Activated T-helper 2 cell treated with anti-CD3 and anti-CD28 coated beads, Interferon-gamma antibody, Interleukin-2, Interleukin-4, amounts not matched to agents 10 μg/mL and 5 μg/mL and 100 μg/mL, durations not matched to agents 14 hours and 24 hours and 36 hours (primary cell): ENCODE measurements around the gene MND1. TPM values are rescaled to one million over a fixed set of nuclear protein-coding genes. Genes with fewer than 3 reads are reported as not detected.

Experiments used
- DNase-seq: peaks from one replicate; pipeline ENCODE4 v3.0.0; 2021; ENCODE audit warnings: low spot score
- H3K27ac Mint-ChIP-seq: one replicate; pipeline ENCODE4 v1.8.0; 2021; ENCODE audit warnings: mixed read lengths
- H3K27me3 Mint-ChIP-seq: one replicate; pipeline ENCODE4 v1.8.0; 2021; ENCODE audit warnings: low read depth, mixed read lengths
- H3K36me3 Mint-ChIP-seq: one replicate; pipeline ENCODE4 v1.8.0; 2021; ENCODE audit warnings: low read depth, mixed read lengths
- H3K4me1 Mint-ChIP-seq: one replicate; pipeline ENCODE4 v1.8.0; 2021; ENCODE audit warnings: low read depth, mixed read lengths
- H3K4me3 Mint-ChIP-seq: one replicate; pipeline ENCODE4 v1.8.0; 2021; ENCODE audit warnings: low read depth, mild to moderate bottlenecking, moderate library complexity, mixed read lengths
- H3K9me3 Mint-ChIP-seq: one replicate; pipeline ENCODE4 v1.8.0; 2021; ENCODE audit warnings: mixed read lengths
- intact Hi-C: fragments of 100-400 bp; cut with micrococcal nuclease; formaldehyde crosslinking; loops from one replicate; pipeline ENCODE4 v1.15.1; 2023
- total RNA-seq: library from RNA; stranded (reverse); gene quantifications from 2 replicates; pipeline ENCODE4 v1.2.3, GENCODE V29; 2022

MND1 gene, protein sequence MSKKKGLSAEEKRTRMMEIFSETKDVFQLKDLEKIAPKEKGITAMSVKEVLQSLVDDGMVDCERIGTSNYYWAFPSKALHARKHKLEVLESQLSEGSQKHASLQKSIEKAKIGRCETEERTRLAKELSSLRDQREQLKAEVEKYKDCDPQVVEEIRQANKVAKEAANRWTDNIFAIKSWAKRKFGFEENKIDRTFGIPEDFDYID
- total RNA-seq: 15.4 and 17.8 TPM in 2 replicates

DNA sequence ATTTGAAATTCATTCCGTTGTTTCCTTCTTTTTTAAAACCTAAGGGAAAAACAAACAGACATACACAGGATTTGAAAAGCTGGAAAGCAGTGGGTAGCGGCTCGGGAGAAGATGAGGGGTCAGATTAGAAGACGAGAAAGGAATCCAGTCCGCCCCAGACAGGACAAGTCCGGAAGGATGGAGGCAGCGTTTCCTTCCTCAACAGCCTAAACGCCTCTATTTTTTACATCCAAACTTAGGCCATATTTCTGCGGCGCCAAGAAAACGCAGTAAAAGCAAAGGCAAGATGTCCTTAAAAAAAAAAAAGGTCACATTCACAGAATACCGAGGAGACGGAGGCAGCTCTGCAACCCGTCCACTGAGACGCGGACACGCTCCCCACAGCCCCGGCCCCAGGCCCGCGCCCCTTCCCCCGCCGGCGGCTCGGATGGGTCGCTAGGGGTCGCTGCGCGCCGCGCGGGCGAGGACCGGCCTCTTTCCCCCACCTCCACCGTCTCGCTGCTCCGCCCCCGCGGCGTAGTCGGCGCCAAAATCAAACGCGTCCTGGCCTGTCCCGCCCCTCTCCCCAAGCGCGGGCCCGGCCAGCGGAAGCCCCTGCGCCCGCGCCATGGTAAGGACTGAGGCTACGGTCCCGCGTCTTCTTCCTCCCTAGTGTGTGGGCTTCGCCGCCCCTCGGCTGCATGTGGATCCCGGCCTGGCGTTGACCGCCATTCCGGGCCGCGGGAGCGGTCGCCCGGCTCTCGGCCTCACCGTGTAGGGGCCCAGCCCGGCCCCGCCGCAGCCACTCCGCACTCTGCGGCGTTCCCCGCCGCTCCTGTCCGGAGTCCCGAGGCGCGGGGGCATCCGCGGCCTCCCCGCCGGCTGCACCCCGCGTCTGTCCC, at the start of gene MND1:
TSS of gene MND1 (plus strand) at position 558 of the 881 bp plus-strand sequence. CDS start at position 608, 50 bp downstream.
- peak within 1 kb of the TSS; percentile 87 for H3K27ac Mint-ChIP-seq
- H3K4me1 Mint-ChIP-seq: peaks cover 40% of the 10 kb centered on the region
- peaks cover 17% of the 10 kb centered on the region for H3K27me3 Mint-ChIP-seq
- peak; percentile 91 for DNase-seq
- no peaks in the 10 kb centered on the region for H3K9me3 Mint-ChIP-seq
- H3K36me3 Mint-ChIP-seq: peaks cover 6% of the 10 kb centered on the region
- intact Hi-C loops: loop anchor here (1.0 to 5.0 kb wide), 8 partner anchors 13 to 408 kb away; partner anchors contain the start of gene TMEM131L
- H3K4me3 Mint-ChIP-seq: peak within 1 kb of the TSS; percentile 93

DNA sequence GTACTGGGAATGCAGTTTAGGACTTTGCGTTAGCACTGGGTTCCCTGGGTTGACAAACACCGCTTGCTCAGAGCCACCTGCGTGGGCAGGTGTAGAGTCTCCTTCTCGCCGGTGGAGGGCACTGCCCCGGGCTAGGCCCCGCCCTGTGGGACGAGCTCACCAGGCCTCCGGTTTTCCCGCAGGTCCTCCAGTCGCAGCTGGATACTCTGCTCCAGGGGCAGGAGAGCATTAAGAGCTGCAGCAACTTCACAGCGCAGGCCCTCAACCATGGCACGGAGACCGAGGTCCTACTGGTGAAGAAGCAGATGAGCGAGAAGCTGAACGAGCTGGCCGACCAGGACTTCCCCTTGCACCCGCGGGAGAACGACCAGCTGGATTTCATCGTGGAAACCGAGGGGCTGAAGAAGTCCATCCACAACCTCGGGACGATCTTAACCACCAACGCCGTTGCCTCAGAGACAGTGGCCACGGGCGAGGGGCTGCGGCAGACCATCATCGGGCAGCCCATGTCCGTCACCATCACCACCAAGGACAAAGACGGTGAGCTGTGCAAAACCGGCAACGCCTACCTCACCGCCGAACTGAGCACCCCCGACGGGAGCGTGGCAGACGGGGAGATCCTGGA, 49.2 kb upstream of the MND1 start:
- intact Hi-C loops: no loop called here
- DNase-seq: no peak
- H3K36me3 Mint-ChIP-seq: no peaks in the 10 kb centered on the region
- H3K27ac Mint-ChIP-seq: no peak overlapping the region
- H3K4me3 Mint-ChIP-seq: no peak overlapping the region
- peaks cover 5% of the 10 kb centered on the region for H3K4me1 Mint-ChIP-seq
- H3K27me3 Mint-ChIP-seq: peaks cover 5% of the 10 kb centered on the region
- peaks cover 4% of the 10 kb centered on the region for H3K9me3 Mint-ChIP-seq

DNA sequence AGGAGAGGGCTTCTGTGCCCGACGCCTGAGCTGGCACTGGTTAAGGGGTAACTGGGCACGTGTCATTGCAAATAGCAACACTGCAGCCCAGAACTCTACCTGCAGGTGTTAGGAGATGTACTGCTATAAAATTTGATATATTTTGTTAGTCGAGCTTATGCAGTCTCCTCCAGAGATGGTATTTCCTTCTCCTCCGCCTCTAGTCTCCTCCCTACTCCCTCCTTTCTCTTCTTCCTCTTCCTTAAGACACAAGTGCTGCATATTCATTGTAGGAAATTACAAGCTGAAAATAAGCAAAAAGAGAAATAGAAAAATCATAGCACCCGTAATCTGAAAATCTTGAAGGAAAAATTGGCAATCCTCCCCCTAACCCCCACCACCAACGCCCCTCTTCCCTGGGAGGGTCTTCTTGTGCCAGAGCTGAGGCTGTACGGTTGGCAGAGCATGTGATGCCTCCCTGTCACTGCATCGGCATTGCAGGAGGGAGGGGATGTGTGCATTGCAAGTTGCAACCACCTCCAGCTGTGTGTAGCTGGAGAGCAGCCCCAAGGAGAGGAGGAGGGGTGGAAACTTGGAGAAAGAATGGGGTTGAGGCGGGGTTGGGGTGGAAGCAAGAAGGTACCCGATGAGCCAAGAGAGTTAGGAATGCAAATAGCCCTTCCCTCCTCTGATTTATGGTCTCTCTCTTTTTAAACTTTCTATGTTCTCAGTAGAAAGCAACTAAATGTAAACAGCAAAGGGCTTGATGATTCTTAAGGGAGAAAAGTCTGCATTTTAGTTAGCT, 48.3 kb upstream of the MND1 start:
- Mint-ChIP-seq H3K27ac (no peak overlapping the region), H3K9me3 (peaks cover 4% of the 10 kb centered on the region), H3K4me1 (peaks cover 5% of the 10 kb centered on the region), H3K27me3 (peaks cover 5% of the 10 kb centered on the region), H3K36me3 (no peaks in the 10 kb centered on the region), H3K4me3 (no peak overlapping the region)
- intact Hi-C loops: no loop called here
- no peak for DNase-seq

DNA sequence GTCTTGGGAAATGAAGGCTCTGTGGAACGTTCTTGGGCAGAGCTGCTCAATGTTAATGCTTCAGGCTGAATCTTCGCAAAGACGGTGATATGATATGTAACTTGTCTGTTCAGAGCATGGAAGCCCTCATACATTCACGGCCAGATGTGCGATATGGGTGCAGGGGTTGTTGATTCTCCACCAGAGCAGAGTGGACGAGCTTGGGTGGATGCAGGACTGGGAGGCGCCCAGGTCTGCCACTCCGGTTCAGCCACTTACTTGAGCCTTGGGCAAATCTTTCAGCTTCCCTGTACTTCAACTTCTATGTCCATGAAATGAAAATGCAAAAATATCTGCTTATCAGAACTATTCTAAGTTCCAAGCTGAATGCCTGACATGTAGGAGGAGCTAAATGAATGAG, 47.4 kb upstream of the MND1 start:
- Mint-ChIP-seq H3K4me1 (peaks cover 5% of the 10 kb centered on the region), H3K36me3 (no peaks in the 10 kb centered on the region), H3K9me3 (peaks cover 4% of the 10 kb centered on the region), H3K27ac (no peak overlapping the region), H3K4me3 (no peak overlapping the region), H3K27me3 (peaks cover 9% of the 10 kb centered on the region)
- DNase-seq: no peak
- intact Hi-C loops: no loop called here

DNA sequence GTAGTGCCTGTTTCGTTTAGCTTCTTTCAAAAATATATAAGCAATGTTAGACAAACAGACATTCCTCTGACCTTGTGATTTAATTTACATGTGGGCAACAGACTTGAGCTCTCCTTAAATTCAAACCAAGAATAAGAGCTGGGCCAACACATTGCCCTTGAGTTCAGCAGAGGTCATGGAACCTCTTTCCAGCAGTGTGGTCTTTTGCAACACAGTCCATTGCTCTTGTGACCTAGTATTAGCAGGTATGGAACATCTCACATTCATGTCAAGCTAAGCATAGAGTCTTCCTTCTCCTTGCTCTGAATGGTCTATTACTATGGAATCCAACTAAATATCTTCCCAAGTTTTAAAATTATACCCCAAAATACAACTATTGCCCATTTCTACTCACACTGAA, 33.7 kb upstream of the MND1 start:
- no peaks in the 10 kb centered on the region for H3K4me1 Mint-ChIP-seq
- intact Hi-C loops: no loop called here
- H3K27ac Mint-ChIP-seq: no peak overlapping the region
- DNase-seq: no peak
- H3K9me3 Mint-ChIP-seq: no peaks in the 10 kb centered on the region
- H3K4me3 Mint-ChIP-seq: no peak overlapping the region
- peaks cover 11% of the 10 kb centered on the region for H3K27me3 Mint-ChIP-seq
- H3K36me3 Mint-ChIP-seq: no peaks in the 10 kb centered on the region

DNA sequence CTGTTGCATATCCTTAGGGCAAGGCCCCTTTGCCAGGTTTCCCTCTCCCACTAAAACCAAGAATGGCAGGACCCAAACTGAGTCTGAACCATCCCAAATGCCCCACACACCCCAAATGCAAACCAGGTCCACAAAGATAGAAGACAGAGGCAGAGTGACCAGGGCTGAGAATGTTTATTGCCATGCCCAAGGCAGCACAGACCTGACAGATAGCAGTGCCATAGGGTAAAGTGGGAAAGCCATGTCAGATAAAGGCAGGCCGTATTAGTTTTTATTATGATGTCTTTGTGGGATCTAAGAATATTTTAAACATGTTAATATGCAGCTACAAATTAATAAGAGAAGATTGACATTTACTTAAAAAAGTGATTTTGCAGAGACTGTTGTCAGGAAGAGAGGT, 29.6 kb upstream of the MND1 start:
- peaks cover 1% of the 10 kb centered on the region for H3K27me3 Mint-ChIP-seq
- intact Hi-C loops: no loop called here

DNA sequence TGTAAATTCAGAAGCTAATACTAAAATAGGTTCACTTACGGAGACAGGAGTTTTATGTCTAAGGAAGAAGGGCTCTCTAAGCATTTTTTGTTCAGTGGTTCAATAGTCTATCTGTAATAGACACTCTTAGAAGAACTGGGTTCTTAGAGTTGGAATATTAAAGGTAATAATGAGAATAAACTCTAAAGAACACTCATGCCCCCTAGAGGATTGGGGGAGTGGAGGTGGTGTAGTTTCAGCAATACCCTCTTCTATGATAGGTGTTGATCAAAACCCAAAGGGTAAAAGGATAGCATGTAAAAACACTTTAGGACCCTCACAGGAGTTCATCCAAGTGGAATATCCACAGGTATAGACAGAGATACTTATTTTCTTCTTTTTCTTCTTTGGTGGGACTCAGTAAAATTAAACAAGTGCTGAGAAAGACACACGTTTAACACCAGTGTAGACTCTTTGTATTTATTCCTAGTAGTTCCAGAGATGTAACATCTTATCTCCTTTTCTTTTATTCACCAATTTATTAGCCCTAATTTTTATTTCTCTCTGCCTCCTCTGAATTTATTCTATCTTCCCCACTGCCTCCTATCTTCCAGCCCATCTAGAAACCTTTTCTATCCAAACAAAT, 25.7 kb upstream of the MND1 start:
- H3K36me3 Mint-ChIP-seq: no peaks in the 10 kb centered on the region
- H3K27me3 Mint-ChIP-seq: peaks cover 9% of the 10 kb centered on the region
- no peak overlapping the region for H3K27ac Mint-ChIP-seq
- H3K9me3 Mint-ChIP-seq: no peaks in the 10 kb centered on the region
- H3K4me1 Mint-ChIP-seq: peaks cover 2% of the 10 kb centered on the region
- DNase-seq: no peak
- intact Hi-C loops: loop anchor here (1.0 kb wide), 1 partner anchor 176 kb away; no protein-coding TSS in a partner anchor
- no peak overlapping the region for H3K4me3 Mint-ChIP-seq

More for the DNA sequence above, 29.6 kb upstream of the MND1 start:
- H3K27ac Mint-ChIP-seq: no peak overlapping the region
- no peak for DNase-seq
- H3K9me3 Mint-ChIP-seq: no peaks in the 10 kb centered on the region
- H3K4me3 Mint-ChIP-seq: no peak overlapping the region
- no peaks in the 10 kb centered on the region for H3K36me3 Mint-ChIP-seq
- H3K4me1 Mint-ChIP-seq: peaks cover under 1% of the 10 kb centered on the region

DNA sequence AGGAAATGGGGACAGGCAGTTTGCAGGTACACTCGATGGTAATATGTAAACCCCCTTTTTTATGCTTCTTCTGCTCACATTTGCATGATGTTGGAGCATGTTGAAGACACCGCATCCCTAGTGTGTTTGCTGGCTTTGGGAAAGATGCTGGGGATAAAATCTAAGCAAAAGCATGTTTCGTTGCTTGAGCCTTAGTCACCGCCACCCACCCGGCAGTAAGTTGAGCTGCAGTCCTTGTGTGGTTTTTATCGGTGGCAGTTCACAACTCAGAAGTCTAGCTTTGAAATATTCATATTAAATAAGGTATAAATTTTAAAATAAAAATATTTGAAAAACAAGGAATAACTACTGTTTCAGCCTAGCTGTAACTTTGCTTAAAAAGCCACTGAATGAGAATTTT, 21.7 kb upstream of the MND1 start:
- Mint-ChIP-seq H3K9me3 (no peaks in the 10 kb centered on the region), H3K4me1 (peaks cover 2% of the 10 kb centered on the region), H3K36me3 (no peaks in the 10 kb centered on the region), H3K4me3 (no peak overlapping the region), H3K27ac (no peak overlapping the region), H3K27me3 (peaks cover 20% of the 10 kb centered on the region)
- no peak for DNase-seq
- intact Hi-C loops: no loop called here

DNA sequence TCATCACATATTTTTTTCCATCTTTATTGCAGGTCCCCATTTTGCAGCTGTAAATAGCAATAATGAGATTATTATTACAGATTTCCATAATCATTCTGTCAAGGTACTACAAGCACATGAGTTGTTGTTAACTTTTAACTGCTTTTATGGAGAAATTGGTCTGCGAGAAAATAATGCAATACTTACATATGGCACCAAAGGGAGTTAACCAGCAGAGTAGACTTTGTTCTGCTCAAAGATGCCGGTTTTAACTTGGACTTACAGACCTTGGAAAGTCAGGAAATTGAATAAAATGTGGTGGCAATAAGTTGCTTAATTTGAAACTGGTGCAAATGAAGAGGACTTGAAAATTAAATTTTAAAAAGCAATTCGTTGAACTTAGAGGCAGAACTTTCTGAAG, 20.4 kb upstream of the MND1 start:
- H3K9me3 Mint-ChIP-seq: no peaks in the 10 kb centered on the region
- H3K27me3 Mint-ChIP-seq: peaks cover 20% of the 10 kb centered on the region
- H3K36me3 Mint-ChIP-seq: no peaks in the 10 kb centered on the region
- H3K27ac Mint-ChIP-seq: no peak overlapping the region
- intact Hi-C loops: no loop called here
- no peak for DNase-seq
- no peak overlapping the region for H3K4me3 Mint-ChIP-seq
- peaks cover 2% of the 10 kb centered on the region for H3K4me1 Mint-ChIP-seq

DNA sequence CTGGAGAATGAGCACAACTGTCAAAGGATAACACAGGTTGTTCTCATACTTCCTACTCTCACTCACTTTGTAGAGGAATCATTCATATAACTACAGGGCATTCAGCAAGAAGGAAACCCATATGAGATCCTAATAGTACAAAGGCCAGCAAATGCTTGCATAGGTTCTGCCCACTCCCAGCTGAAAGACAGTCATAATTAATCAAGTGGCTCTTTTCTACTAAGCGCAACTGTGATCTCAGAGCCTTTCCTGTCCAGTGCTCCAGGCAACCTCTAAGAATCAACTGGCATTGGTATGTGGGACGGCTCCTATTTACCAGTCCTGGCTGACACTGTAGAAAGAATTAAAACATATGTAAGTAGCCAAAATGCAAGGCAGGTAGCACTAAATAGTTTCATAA, 18.9 kb upstream of the MND1 start:
- Mint-ChIP-seq H3K36me3 (no peaks in the 10 kb centered on the region), H3K27me3 (peaks cover 16% of the 10 kb centered on the region), H3K27ac (no peak overlapping the region), H3K9me3 (no peaks in the 10 kb centered on the region), H3K4me3 (no peak overlapping the region), H3K4me1 (no peaks in the 10 kb centered on the region)
- no peak for DNase-seq
- intact Hi-C loops: no loop called here

DNA sequence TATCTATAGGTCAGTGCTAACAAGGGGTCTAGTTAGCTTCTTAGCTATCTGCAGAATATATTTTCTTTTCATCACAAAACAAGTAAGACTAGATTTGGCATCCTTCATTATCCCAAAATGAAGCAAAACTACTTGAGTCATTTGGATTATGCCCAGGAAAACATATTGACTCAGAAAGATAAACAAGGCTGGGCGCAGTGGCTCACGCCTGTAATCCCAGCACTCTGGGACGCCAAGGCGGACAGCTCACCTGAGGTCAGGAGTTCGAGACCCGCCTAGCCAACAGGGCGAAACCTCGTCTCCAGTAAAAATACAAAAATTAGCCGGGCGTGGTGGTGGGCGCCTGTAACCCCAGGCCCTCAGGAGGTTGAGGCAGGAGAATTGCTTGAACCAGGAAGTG, 18.0 kb upstream of the MND1 start:
- Mint-ChIP-seq H3K4me3 (no peak overlapping the region), H3K27ac (no peak overlapping the region), H3K4me1 (no peaks in the 10 kb centered on the region), H3K36me3 (no peaks in the 10 kb centered on the region), H3K9me3 (no peaks in the 10 kb centered on the region), H3K27me3 (peaks cover 18% of the 10 kb centered on the region)
- DNase-seq: no peak
- intact Hi-C loops: no loop called here

DNA sequence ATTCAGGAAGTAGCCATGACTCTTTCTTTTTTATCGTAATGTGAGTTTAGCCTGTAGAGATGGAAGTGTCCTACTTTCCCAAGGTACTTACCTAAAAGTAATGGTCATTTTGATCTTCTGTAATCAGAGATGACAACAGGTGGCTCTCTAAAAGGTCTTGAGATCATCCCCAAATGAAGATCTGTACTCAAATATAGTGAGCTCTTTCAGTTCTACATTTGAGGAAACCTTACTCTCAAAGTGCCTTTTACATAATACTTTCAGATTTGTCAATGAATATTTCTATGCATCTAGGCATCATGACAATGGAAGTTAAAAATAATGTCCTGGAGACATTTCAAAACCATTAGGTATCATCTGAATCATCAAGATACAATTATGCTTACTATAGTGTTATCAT, 17.2 kb upstream of the MND1 start:
- Mint-ChIP-seq H3K27me3 (peaks cover 18% of the 10 kb centered on the region), H3K9me3 (no peaks in the 10 kb centered on the region), H3K36me3 (no peaks in the 10 kb centered on the region), H3K27ac (no peak overlapping the region), H3K4me1 (no peaks in the 10 kb centered on the region), H3K4me3 (no peak overlapping the region)
- DNase-seq: no peak
- intact Hi-C loops: no loop called here
